BLaER1 treated with 17β-estradiol and CSF1 and Interleukin-3, amounts not matched to agents 10 nM and 100 nM (cell line): Measurements from ENCODE around the gene MSANTD1.
A peak's percentile ranks its signal among the peaks of the same experiment; 100 is the strongest.

Experiments used
- H3K27ac ChIP-seq, 11 experiments: shearing (Covaris generic); formaldehyde crosslinking; 2 replicates each; pipeline ENCODE4 v1.8.1; 2022
- H3K27me3 ChIP-seq, 11 experiments: shearing (Covaris generic); formaldehyde crosslinking; 2 replicates each; pipeline ENCODE4 v1.8.1; 2022
- H3K36me3 ChIP-seq, 11 experiments: shearing (Covaris generic); formaldehyde crosslinking; 2 replicates each; pipeline ENCODE4 v1.8.1; 2022
- H3K4me1 ChIP-seq, 10 experiments: shearing (Covaris generic); formaldehyde crosslinking; 2 replicates each; pipeline ENCODE4 v1.8.1; 2022
- H3K4me2 ChIP-seq, 11 experiments: shearing (Covaris generic); formaldehyde crosslinking; 2 replicates each; pipeline ENCODE4 v1.8.1; 2022
- H3K4me3 ChIP-seq, 10 experiments: shearing (Covaris generic); formaldehyde crosslinking; 2 replicates each; pipeline ENCODE4 v1.8.1; 2022
- H3K9ac ChIP-seq, 11 experiments: shearing (Covaris generic); formaldehyde crosslinking; 2 replicates each; pipeline ENCODE4 v1.8.1; 2022
- H3K9me3 ChIP-seq, 11 experiments: shearing (Covaris generic); formaldehyde crosslinking; replicated peaks in 1 of 11; 2 replicates each; pipeline ENCODE4 v1.8.1; 2022
- H4K20me1 ChIP-seq, 11 experiments: shearing (Covaris generic); formaldehyde crosslinking; 2 replicates each; pipeline ENCODE4 v1.8.1; 2022
- Cebpa-rat ChIP-seq, 11 experiments: shearing (Covaris generic); IDR thresholded peaks; 2 replicates each; pipeline ENCODE4 v1.8.1; 2022

The MSANTD1 gene

DNA sequence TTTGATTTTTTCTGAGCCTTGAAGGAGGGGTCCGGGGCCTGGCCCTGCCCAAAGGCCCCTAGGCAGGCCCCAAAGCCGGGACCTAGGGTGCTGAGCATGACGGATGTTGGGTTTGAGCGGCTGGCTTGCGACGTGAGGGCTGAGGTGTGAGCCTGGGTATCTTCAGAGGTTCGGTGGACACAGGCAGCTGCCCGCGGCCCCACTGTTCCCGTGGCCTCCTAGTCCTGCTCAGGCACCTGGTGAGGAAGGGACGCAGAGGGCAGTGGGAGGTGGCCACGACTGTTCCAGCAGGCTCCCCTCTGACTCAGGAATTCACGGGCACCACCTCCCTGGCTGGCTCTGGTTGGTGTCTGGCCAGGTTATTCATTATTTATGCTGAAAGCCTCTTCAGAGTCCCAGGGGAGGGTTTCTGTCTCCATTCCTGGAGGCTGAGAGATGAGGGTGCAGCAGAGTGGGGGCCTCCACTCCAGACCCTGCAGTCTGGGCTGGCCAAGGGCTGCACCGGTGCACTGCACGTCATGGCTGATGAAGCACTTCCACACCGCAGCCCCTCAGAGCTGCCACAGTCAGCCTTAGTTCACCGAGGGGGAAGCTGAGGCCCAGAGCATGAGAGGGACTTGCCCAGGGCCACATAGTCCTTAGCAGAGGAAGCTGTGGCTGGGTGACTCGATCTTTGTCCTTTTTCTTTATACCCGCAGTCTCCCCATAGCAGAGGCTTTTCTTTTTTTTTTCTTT lies 2.2 kb downstream of the MSANTD1 start:
- H3K4me3 ChIP-seq = no peak overlapping the region
- peak overlapping the region; percentile 42 to 77 (median 62); a peak in 21 of 22 replicates for H3K4me2 ChIP-seq
- H3K4me1 ChIP-seq = peaks cover 22 to 59% (median 43%) of the 10 kb centered on the region in 10 experiments
- peaks cover 0 to 11% (median 0%) of the 10 kb centered on the region in 11 experiments; a peak in 4 of 22 replicates for H3K36me3 ChIP-seq
- peak overlapping the region in 6 of 11 experiments; percentile 1 to 57 (median 34); a peak in 5 of 22 replicates for H3K27ac ChIP-seq
- H3K9ac ChIP-seq = peak overlapping the region in 5 of 11 experiments; percentile 4 to 30 (median 28); a peak in 7 of 22 replicates
- no peaks in the 10 kb centered on the region for H3K27me3 ChIP-seq
- TF ChIP-seq Cebpa-rat (IDR thresholded peaks at IDR 0.05) = no peak
- no peaks in the 10 kb centered on the region for H3K9me3 ChIP-seq
- peaks cover 0 to 60% (median 0%) of the 10 kb centered on the region in 11 experiments; a peak in 7 of 22 replicates for H4K20me1 ChIP-seq

DNA sequence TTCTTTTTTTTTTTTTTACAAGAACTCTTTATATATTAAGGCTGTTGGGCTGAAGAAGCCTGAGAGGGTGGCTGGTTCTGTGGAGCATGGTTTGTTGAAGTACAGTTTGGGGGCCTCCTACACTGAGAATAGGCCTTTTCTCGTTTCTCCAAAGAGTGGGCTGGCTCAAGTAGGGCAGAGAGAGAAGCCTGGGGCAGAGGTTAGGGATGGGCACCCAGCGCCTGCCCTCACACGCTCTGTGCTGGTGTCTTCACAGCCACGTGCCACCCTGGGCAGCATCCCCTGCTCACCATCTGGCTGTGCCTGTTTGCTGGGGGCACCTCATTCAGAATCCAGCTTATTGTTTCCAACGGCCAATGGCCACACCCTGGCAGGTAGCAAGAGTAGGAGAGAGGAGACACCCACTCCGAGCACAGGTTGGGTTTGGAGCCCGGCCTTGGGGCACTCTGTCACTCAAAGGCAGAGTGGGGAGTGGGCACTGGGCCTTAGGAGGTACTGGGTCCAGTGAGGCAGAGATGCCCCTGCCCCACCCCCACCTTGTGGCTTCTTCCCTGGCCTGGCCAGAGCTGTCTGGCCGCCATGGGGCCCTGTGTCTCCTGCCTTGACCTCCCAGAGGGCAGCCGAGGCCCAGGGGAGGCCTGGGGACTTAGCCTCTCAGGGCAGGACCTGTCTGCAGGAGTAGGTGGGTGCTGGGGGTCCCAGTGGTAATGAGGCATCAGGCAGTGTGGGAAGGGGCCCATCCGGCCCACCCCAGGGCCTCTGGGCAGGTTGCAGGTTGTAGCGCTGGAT lies 2.9 kb downstream of the MSANTD1 start:
- peaks cover 17 to 59% (median 43%) of the 10 kb centered on the region in 10 experiments for H3K4me1 ChIP-seq
- no peak overlapping the region for H3K4me3 ChIP-seq
- peaks cover 0 to 12% (median 0%) of the 10 kb centered on the region in 11 experiments; a peak in 4 of 22 replicates for H3K36me3 ChIP-seq
- no peaks in the 10 kb centered on the region for H3K9me3 ChIP-seq
- peaks cover 0 to 1% (median 0%) of the 10 kb centered on the region in 11 experiments; a peak in 1 of 22 replicates for H3K27me3 ChIP-seq
- H4K20me1 ChIP-seq = peaks cover 0 to 60% (median 0%) of the 10 kb centered on the region in 11 experiments; a peak in 8 of 22 replicates
- peak overlapping the region; percentile 42 to 77 (median 62); a peak in 18 of 22 replicates for H3K4me2 ChIP-seq
- H3K9ac ChIP-seq = peak overlapping the region in 6 of 11 experiments; percentile 4 to 67 (median 26); a peak in 7 of 22 replicates
- no peak for TF ChIP-seq Cebpa-rat (IDR thresholded peaks at IDR 0.05)
- H3K27ac ChIP-seq = peak overlapping the region in 6 of 11 experiments; percentile 1 to 57 (median 38); a peak in 7 of 22 replicates

DNA sequence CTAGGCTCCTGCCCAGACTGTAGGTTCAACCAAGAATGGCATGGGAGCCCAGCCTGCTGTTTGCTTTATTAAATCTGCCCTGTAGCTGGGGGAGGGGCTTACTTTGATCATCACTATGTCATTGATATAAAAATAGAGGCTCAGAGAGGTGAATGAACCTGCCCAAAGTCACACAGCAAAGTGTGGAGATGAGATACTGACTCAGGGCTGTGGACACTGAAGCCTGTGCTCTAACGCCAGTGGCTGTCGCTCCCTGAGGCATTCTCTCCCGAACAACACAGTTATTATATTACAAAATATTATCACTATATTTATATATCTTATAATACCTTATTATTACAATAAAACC lies 3.5 kb downstream of the MSANTD1 start:
- H4K20me1 ChIP-seq = peaks cover 0 to 60% (median 4%) of the 10 kb centered on the region in 11 experiments; a peak in 10 of 22 replicates

DNA sequence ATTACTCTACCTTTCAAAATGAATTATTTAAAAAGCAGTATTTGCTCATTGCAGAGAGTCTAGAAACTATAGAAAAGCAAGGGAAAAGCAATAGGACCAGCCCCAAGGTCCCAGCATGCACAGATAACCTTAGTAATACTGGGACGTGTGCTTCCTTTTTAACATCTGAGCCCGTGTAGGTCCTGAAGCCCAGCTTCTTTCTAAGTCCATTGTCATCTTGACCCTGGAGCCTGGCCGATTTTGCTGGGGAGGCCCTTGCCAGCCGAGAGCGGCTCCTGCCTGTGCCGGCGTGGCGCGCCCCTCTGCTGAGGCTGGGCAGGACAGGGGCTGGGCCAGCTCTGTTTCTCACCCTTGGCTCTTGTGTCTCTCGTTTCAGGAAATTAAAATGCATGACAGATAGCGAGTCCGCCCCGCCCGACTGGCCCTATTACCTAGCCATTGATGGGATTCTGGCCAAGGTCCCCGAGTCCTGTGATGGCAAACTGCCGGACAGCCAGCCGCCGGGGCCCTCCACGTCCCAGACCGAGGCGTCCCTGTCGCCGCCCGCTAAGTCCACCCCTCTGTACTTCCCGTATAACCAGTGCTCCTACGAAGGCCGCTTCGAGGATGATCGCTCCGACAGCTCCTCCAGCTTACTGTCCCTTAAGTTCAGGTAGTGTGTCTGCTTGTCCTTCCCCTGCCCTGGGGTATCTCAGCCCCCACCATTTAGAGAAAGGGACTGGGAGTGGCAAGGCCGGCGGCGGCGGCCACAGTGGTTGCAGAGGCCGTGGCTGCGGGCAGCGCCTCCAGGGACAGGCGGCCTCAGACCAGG lies 4.1 kb downstream of the MSANTD1 start:
- H3K27me3 ChIP-seq = peaks cover 0 to 13% (median 0%) of the 10 kb centered on the region in 11 experiments; a peak in 5 of 22 replicates
- H3K27ac ChIP-seq = no peak overlapping the region
- H4K20me1 ChIP-seq = peaks cover 0 to 60% (median 6%) of the 10 kb centered on the region in 11 experiments; a peak in 9 of 22 replicates
- H3K9ac ChIP-seq = no peak overlapping the region; a peak in 1 of 22 replicates
- H3K9me3 ChIP-seq = no peaks in the 10 kb centered on the region
- H3K4me1 ChIP-seq = peaks cover 28 to 66% (median 48%) of the 10 kb centered on the region in 10 experiments
- no peak overlapping the region for H3K4me3 ChIP-seq
- H3K4me2 ChIP-seq = no peak overlapping the region
- peaks cover 0 to 12% (median 0%) of the 10 kb centered on the region in 11 experiments; a peak in 4 of 22 replicates for H3K36me3 ChIP-seq
- no peak for TF ChIP-seq Cebpa-rat (IDR thresholded peaks at IDR 0.05)

More for the DNA sequence above, 3.5 kb downstream of the MSANTD1 start:
- TF ChIP-seq Cebpa-rat (IDR thresholded peaks at IDR 0.05) = no peak
- H3K9me3 ChIP-seq = no peaks in the 10 kb centered on the region
- H3K4me2 ChIP-seq = peak overlapping the region in 9 of 11 experiments; percentile 42 to 77 (median 63); a peak in 8 of 22 replicates
- H3K36me3 ChIP-seq = peaks cover 0 to 12% (median 0%) of the 10 kb centered on the region in 11 experiments; a peak in 4 of 22 replicates
- no peak overlapping the region for H3K4me3 ChIP-seq
- peaks cover 23 to 61% (median 44%) of the 10 kb centered on the region in 10 experiments for H3K4me1 ChIP-seq
- peaks cover 0 to 7% (median 0%) of the 10 kb centered on the region in 11 experiments; a peak in 3 of 22 replicates for H3K27me3 ChIP-seq
- peak overlapping the region in 2 of 11 experiments; percentile 4 to 19; a peak in 1 of 22 replicates for H3K9ac ChIP-seq
- H3K27ac ChIP-seq = peak overlapping the region in 2 of 11 experiments; percentile 36 to 57; a peak in 2 of 22 replicates

GRCh38 chr4:3253808-3254207 lies 4.8 kb downstream of the MSANTD1 start:
- Histone ChIP-seq H3K4me2 (no peak overlapping the region), H3K9me3 (no peaks in the 10 kb centered on the region), H3K4me3 (no peak overlapping the region), H3K27me3 (peaks cover 0 to 16% (median 0%) of the 10 kb centered on the region in 11 experiments; a peak in 5 of 22 replicates), H3K27ac (no peak overlapping the region), H4K20me1 (peaks cover 0 to 54% (median 6%) of the 10 kb centered on the region in 11 experiments; a peak in 9 of 22 replicates), H3K9ac (no peak overlapping the region; a peak in 1 of 22 replicates), H3K36me3 (peaks cover 0 to 12% (median 0%) of the 10 kb centered on the region in 11 experiments; a peak in 4 of 22 replicates), H3K4me1 (peaks cover 32 to 70% (median 53%) of the 10 kb centered on the region in 10 experiments)
- no peak for TF ChIP-seq Cebpa-rat (IDR thresholded peaks at IDR 0.05)

DNA sequence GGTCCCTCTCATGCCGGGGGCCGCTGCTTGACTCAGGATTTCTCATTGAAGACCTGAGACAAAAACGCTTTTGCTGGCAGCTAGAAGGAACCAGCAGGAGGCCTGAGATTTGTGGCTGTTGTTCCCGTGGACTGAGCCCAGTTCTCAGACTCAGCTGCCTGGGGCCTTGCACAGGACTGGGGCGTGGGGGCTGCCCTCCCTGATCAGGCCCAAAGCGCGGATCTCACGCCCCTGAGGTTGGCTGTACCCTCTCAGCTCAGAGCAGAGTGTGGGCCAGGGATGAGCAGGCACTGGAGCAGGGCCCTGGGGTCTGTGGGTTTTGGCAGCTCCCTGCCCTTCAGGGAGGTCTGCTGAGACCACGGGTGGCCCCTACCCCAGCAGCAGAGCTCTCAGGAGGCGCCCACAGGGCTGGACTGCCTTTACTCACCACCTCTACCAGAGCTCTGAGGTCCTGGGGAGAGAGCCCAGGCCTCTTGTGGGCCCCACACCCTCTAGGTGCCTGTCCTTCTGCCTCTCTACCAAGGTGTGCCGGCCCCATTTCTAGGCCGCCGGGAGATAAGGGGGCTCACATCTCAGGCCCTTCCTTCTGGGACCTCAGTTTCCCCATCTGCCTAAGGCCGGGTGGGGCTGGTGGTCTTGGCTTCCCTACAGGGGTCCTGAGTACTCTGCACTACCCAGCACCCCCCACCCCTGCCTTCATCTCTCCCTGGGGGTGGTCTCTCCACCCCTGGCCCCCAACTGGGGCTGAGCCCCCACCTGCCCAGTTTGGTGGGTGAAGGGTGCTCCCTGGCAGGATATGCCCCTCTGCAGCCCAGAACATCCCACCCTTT lies 5.6 kb downstream of the MSANTD1 start:
- peak overlapping the region in 1 of 11 experiments; percentile 17; a peak in 3 of 22 replicates for H3K27ac ChIP-seq
- peaks cover 0 to 12% (median 0%) of the 10 kb centered on the region in 11 experiments; a peak in 4 of 22 replicates for H3K36me3 ChIP-seq
- H4K20me1 ChIP-seq = peaks cover 0 to 53% (median 6%) of the 10 kb centered on the region in 11 experiments; a peak in 9 of 22 replicates
- H3K4me3 ChIP-seq = no peak overlapping the region
- H3K9ac ChIP-seq = peak overlapping the region in 2 of 11 experiments; percentile 2 to 19; a peak in 1 of 22 replicates
- H3K27me3 ChIP-seq = peaks cover 0 to 16% (median 0%) of the 10 kb centered on the region in 11 experiments; a peak in 5 of 22 replicates
- H3K9me3 ChIP-seq = no peaks in the 10 kb centered on the region
- H3K4me1 ChIP-seq = peaks cover 32 to 69% (median 53%) of the 10 kb centered on the region in 10 experiments
- TF ChIP-seq Cebpa-rat (IDR thresholded peaks at IDR 0.05) = no peak
- H3K4me2 ChIP-seq = no peak overlapping the region

DNA sequence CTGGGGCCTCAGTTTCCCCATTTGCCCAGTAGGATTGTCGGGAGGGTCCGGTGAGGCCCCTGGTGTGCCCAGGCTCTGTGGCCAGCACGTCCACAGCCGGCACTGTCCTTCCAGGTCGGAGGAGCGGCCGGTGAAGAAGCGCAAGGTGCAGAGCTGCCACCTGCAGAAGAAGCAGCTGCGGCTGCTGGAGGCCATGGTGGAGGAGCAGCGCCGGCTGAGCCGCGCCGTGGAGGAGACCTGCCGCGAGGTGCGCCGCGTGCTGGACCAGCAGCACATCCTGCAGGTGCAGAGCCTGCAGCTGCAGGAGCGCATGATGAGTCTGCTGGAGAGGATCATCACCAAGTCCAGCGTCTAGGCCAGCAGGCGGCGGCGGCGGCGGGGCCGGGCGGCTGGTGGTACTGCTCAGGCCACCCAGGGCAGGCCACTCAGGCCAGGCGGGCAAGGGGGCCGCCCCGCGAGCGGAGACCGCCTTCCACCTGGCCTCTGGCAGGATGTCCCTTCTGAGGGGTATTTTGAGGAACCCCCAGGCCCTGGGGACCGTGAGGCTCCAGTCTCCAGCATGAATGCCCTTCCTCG lies 6.7 kb downstream of the MSANTD1 start:
- Histone ChIP-seq H3K4me1 (peaks cover 30 to 66% (median 48%) of the 10 kb centered on the region in 10 experiments), H3K4me2 (peak overlapping the region in 8 of 11 experiments; percentile 71 to 97 (median 86); a peak in 12 of 22 replicates), H3K36me3 (peaks cover 0 to 12% (median 0%) of the 10 kb centered on the region in 11 experiments; a peak in 4 of 22 replicates), H4K20me1 (peaks cover 0 to 41% (median 6%) of the 10 kb centered on the region in 11 experiments; a peak in 9 of 22 replicates), H3K9me3 (no peaks in the 10 kb centered on the region), H3K27me3 (peaks cover 0 to 16% (median 0%) of the 10 kb centered on the region in 11 experiments; a peak in 5 of 22 replicates), H3K4me3 (no peak overlapping the region), H3K27ac (0 out of 22 replicates have a peak overlapping the region, but pooled peaks of 1 of the 11 experiments have one; percentile 16), H3K9ac (no peak overlapping the region)
- TF ChIP-seq Cebpa-rat (IDR thresholded peaks at IDR 0.05) = no peak
